Measurements from ENCODE around the gene PPIP5K1.

- TF ChIP-seq POLR2A (IDR thresholded peaks at IDR 0.05; ENCODE audit: low read length) (no peak), GATA1 (IDR thresholded peaks at IDR 0.05; ENCODE audit: low read depth, low read length) (no peak)
Observed at GRCh38 chr15:43526261-43526930, 63.6 kb downstream of the PPIP5K1 start.

All from erythroblast (primary cell).